ENCODE measurements around the gene PDE9A.

The PDE9A gene

GRCh38 chr21:42744520-42745445 is 91.4 kb downstream of the PDE9A start:
- DNase-seq: no peak

DNA sequence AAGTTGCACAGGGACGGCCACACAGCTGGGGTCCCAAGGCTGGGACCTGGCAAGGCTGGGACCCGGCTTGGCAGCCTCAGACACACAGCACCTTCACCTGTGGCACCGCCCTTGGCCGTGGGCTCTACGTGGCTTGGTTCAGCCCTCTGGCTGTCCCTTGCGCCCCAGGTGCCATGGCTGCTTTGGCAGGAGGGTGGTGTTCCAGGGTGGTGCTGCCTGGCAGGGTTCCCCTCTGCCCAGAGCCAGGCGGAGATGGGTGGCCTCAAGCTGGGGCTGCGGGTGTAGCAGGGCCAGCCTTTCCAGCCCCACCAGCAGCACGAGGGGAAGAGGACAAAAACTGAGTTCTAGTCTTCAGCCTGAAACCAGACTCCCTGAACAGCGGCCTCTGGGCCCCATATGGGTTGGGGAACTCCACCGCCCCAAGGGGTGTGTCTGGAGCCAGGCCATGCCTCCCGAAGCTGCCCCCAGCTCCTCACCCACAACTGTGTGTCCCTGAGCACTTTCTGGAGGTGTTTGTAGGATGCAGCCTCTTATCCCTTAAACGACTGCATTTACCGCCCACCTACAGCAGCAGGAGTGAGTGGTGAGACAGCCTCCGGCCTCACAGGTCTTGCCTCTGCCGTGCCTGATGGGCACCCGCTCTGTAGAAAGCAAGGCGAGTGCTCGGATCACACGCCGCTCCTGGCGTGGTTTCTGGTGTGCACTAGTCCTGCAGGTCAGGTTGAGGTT is 92.3 kb downstream of the PDE9A start:
- DNase-seq: no peak

- no peak for DNase-seq
Observed at GRCh38 chr21:42746240-42746592, 92.8 kb downstream of the PDE9A start.

- peak; percentile 16 for DNase-seq
Observed at GRCh38 chr21:42746593-42747275, 93.3 kb downstream of the PDE9A start.

GRCh38 chr21:42747276-42747701 is 93.9 kb downstream of the PDE9A start:
- DNase-seq: no peak

DNA sequence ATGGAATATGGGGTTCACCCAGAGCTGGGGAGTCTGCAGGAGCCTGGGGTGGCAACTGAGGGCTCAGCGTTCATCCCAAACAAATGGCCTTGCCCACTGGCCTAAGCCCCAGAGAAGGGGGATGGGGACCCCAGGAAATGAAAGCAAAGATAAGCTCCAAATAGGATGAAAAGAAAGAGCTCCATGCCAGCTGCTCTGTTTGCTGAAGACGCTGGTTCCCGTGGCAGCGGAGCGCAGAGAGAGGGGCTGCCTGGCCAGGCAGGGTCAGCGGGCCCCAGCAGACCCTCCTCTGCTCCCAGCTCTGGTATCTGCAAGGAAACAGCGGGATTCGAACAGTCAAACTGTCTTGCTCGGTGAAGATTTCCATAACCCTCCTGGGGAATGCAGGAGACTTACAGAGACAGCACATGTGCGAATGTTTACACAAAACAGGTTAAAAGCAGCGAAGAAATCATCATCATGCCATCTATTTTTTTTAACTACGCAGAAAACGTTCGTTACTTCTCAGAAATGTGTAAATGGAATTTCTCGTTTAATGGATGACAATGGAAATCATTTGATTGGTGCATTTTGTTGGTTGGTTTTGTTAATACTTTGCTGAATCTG is 94.4 kb downstream of the PDE9A start:
- no peak for DNase-seq

GRCh38 chr21:42748620-42749176 is 95.3 kb downstream of the PDE9A start:
- no peak for DNase-seq

DNA sequence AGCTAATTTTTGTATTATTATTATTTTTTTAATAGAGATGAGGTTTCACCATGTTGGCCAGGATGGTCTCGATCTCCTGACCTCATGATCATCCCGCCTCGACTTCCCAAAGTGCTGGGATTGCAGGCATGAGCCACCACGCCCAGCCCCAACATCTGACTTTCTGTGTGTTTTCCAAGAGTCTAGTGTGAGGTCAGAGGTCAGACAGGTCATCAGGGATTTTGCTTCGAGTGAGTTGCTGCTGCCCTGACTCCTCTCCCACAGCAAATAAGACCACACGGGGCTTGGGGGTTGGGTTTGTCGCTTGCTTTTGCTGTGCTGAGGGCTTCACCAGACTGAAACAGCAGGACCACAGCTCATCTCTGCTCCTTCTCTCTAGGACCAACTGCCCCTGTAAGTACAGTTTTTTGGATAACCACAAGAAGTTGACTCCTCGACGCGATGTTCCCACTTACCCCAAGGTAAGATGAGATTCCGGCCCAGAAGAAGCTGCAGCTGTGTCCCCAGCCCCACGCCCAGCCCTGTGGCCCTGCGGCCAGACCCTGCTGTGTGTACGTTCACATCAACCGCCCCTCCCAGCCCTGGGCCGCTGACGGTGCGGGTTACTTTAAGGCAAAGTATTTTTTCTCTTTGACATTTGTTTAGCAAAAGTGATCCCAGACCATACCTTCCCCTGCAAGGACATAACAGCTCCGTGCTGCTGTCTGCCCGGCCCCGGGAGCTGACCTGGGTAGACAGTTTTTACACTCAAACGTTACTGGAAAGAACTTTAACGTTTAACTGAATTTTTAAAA is 97.5 kb downstream of the PDE9A start:
- DNase-seq: no peak

GRCh38 chr21:42751866-42752265 is 98.4 kb downstream of the PDE9A start:
- no peak for DNase-seq

DNA sequence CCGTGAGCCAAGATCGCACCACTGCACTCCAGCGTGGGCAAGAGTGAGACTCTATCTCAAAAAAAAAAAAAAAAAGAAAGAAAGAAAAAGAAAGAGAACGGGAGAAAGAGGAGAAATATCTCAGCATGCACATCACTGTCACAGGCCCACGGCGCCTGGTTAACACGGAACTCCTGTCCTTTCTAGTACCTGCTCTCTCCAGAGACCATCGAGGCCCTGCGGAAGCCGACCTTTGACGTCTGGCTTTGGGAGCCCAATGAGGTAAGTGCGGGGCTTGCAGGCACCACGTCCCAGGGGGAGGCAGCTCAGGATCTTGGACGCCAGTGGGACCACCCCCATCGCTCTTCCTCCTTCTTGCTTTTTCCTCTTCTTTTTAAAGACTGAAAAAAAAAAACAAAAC is 100.4 kb downstream of the PDE9A start:
- DNase-seq: no peak

DNA sequence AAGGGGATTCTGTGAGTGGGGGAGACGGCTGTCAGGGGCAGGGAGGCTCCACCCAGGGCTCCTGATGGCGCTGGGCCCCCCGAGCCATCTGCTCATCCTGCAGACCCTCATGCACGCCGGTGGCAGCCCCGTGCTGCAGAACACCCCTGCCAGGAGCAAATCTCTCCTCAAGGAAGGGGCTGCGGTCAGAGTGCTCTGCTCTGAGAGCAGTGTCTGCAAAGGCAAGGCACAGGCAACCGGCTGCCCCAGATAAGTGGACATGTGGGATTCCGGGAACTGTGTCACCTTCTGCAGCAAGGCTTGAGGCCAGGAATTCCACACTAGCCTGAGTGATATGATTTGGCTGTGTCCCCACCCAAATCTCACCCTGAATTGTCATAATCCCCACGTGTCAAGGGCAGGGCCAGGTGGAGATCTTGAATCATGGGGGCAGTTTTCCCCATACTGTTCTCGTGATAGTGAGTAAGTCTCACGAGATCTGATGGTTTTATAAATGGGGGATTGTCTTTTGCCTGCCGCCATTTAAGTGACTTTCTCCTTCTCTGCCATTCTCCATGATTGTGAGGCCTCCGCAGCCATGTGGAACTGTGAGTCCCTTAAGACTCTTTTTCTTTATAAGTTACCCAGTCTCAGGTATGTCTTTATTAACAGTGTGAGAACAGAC is 101.0 kb downstream of the PDE9A start:
- no peak for DNase-seq

- no peak for DNase-seq
Observed at GRCh38 chr21:42755031-42755665, 101.7 kb downstream of the PDE9A start.

DNA sequence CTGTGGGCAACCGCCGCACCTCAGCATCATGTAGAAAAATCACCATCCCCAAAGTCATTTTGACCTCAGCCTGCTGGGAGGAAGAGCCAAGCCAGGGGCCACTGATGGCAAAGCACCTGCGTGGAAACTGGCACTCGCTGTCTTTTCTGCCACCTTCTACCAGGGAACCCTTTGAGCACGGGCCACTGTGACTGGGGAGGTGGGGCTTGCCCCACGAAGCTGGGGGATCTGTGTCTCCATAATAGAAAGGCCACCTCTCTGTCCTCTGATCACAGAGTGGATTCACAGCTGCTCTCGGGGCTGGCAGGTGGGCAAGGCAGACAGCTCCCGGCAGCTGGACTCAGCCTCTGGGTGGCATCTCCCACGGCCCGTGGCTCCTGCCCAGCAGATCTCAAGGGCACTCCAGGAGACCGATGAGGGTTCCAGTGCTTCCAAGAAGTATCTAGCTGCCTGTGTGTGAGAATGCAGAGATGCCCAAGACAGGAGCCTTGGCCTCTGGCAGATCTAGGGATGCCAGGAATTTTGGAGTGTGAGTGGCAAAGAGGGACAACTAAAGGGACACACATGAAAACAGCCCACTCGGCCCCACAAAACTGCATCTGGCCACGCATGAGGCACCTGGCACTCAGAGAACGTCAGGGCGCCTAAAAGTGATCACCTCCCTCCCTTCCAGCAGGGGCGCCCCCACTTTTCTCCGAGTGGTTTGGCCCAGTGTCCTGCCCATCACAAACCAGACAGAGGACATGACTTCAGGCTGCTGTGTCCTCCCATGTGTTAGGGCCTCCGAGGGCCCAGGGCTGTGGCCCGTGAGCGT is 102.6 kb downstream of the PDE9A start:
- no peak for DNase-seq

GRCh38 chr21:42756580-42757250 is 103.3 kb downstream of the PDE9A start:
- no peak for DNase-seq

DNA sequence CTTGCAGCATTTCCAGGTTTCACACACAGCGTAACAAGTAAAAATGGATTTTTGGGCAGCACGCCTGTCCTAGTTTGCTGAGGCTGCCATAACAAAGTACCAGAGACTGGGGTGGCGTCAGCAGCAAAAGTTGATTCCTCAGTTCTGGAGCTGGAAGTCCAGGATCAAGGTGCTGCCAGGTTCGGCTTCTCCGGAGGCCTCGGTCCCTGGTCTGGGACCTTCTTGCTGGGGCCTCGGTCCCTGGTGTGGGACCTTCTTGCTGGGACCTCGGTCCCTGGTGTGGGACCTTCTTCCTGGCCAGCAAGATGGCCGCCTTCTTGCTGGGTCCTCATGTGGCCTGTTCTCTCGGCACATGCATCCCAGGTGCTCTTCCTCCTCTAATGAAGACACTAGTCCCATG is 104.0 kb downstream of the PDE9A start:
- no peak for DNase-seq

- DNase-seq: no peak
Observed at GRCh38 chr21:42757826-42758655, 104.6 kb downstream of the PDE9A start.

DNA sequence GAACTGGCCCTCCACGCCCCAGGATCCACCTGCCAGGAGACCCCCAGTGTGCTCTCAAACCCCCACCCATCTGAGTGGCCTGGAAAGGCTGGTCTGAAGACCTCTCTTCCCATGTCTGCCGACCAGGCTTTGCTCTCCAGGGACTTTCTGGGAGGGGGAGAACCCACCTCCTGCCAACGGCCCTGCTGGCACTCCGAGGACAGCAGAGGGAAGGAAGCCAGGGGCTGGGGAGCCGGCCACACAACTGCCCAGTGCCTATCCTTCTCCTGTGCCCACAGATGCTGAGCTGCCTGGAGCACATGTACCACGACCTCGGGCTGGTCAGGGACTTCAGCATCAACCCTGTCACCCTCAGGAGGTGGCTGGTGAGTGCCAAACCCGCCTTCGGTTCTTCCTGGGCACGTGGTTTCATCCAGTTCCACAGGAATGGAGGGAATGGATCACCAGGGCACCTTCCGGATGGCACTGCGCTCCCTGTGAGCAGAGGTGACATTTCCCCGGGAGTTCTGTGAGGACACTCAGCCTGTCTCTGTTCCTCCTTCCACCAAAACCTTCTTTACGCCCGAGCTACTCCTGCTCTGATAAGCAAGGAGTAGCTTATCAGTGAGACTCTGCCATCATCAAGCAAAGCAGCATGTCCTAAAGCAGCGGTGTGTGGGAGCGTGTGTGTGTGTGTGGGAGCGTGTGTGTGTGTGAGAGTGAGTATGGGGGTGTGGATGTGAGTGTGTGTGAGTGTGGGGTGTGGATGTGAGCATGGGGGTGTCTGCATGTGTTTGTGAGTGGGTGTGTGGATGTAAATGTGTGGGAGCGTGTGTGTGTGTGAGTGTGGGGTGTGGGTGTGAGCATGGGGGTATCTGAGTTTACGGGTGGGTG is 105.5 kb downstream of the PDE9A start:
- no peak for DNase-seq

- no peak for DNase-seq
Observed at GRCh38 chr21:42759594-42759927, 106.1 kb downstream of the PDE9A start.

Data from activated CD4-positive, alpha-beta T cell treated with anti-CD3 and anti-CD28 coated beads for 1 hour (primary cell).